ENCODE data around the gene MPP2. TPM values are rescaled to one million over a fixed set of nuclear protein-coding genes. Genes with fewer than 3 reads are reported as not detected.

The MPP2 gene
- polyA plus RNA-seq (2013, experiment 1 of 2), result 17.9 TPM
- polyA plus RNA-seq (2013, experiment 2 of 2), result 17.9 TPM

GRCh38 chr17:43907425-43907981, at the start of gene MPP2:
MPP2 (minus strand) TSS chr17:43907536; CDS start chr17:43904460, 3,076 bp downstream.
- Histone ChIP-seq H3K36me3 (ENCODE audit: insufficient read depth, low read length) (no peaks in the 10 kb centered on the region), H3K9me3 (ENCODE audit: insufficient read depth, low read depth, low read length) (no peaks in the 10 kb centered on the region), H3K4me1 (ENCODE audit: insufficient read depth, low read length) (peaks cover 9% of the 10 kb centered on the region), H3K27me3 (ENCODE audit: insufficient read depth, low read length) (peaks cover 29% of the 10 kb centered on the region), H3K27ac (ENCODE audit: low read depth, low read length) (peak within 1 kb of the TSS; percentile 47; the same call in 1 of the 2 replicates), H3K9ac (ENCODE audit: low read depth, low read length) (0 out of 2 replicates have a peak within 1 kb of the TSS, but pooled peaks have one; percentile 40), H3K4me3 (ENCODE audit: low read length) (peak within 1 kb of the TSS; percentile 71)
- WGBS, result under 1% methylated on average over 36 of the region's 36 CpGs

- H3K27me3 ChIP-seq (ENCODE audit: insufficient read depth, low read length), result peaks cover 40% of the 10 kb centered on the region
- H3K36me3 ChIP-seq (ENCODE audit: insufficient read depth, low read length), result no peaks in the 10 kb centered on the region
- WGBS, result 95% methylated on average over 7 of the region's 8 CpGs
- H3K9ac ChIP-seq (ENCODE audit: low read depth, low read length), result no peak overlapping the region
- no peak overlapping the region for H3K4me3 ChIP-seq (ENCODE audit: low read length)
- H3K4me1 ChIP-seq (ENCODE audit: insufficient read depth, low read length), result peaks cover 6% of the 10 kb centered on the region
- H3K27ac ChIP-seq (ENCODE audit: low read depth, low read length), result no peak overlapping the region
- no peaks in the 10 kb centered on the region for H3K9me3 ChIP-seq (ENCODE audit: insufficient read depth, low read depth, low read length)
Measured at GRCh38 chr17:43956222-43956621, 48.9 kb upstream of the MPP2 start.

GRCh38 chr17:43953746-43954145, 46.4 kb upstream of the MPP2 start, which contains the start of gene PYY:
PYY (minus strand) TSS chr17:43953940; CDS start chr17:43953483, 457 bp downstream.
- 51% methylated on average over 10 of the region's 11 CpGs for WGBS
- H3K9ac ChIP-seq (ENCODE audit: low read depth, low read length), result peak within 1 kb of the TSS; percentile 70

GRCh38 chr17:43952724-43953666, 45.7 kb upstream of the MPP2 start:
- Histone ChIP-seq H3K36me3 (ENCODE audit: insufficient read depth, low read length) (no peaks in the 10 kb centered on the region), H3K4me3 (ENCODE audit: low read length) (peak overlapping the region; percentile 70), H3K4me1 (ENCODE audit: insufficient read depth, low read length) (peaks cover 6% of the 10 kb centered on the region), H3K9ac (ENCODE audit: low read depth, low read length) (peak overlapping the region; percentile 70), H3K27ac (ENCODE audit: low read depth, low read length) (peak overlapping the region; percentile 52; the same call in 1 of the 2 replicates), H3K9me3 (ENCODE audit: insufficient read depth, low read depth, low read length) (no peaks in the 10 kb centered on the region), H3K27me3 (ENCODE audit: insufficient read depth, low read length) (peaks cover 49% of the 10 kb centered on the region)
- 4% methylated on average over 82 of the region's 82 CpGs for WGBS

More at GRCh38 chr17:43953746-43954145, 46.4 kb upstream of the MPP2 start, which contains the start of gene PYY:
- peak within 1 kb of the TSS; percentile 52; the same call in 1 of the 2 replicates for H3K27ac ChIP-seq (ENCODE audit: low read depth, low read length)
- H3K9me3 ChIP-seq (ENCODE audit: insufficient read depth, low read depth, low read length), result no peaks in the 10 kb centered on the region
- H3K27me3 ChIP-seq (ENCODE audit: insufficient read depth, low read length), result peaks cover 49% of the 10 kb centered on the region
- H3K4me1 ChIP-seq (ENCODE audit: insufficient read depth, low read length), result peaks cover 6% of the 10 kb centered on the region
- no peaks in the 10 kb centered on the region for H3K36me3 ChIP-seq (ENCODE audit: insufficient read depth, low read length)
- H3K4me3 ChIP-seq (ENCODE audit: low read length), result peak within 1 kb of the TSS; percentile 70

- 3% methylated on average over 19 of the region's 19 CpGs for WGBS
- Histone ChIP-seq H3K36me3 (ENCODE audit: insufficient read depth, low read length) (no peaks in the 10 kb centered on the region), H3K9ac (ENCODE audit: low read depth, low read length) (peak overlapping the region; percentile 70), H3K27ac (ENCODE audit: low read depth, low read length) (no peak overlapping the region; the same call in 1 of the 2 replicates), H3K4me1 (ENCODE audit: insufficient read depth, low read length) (peaks cover 6% of the 10 kb centered on the region), H3K9me3 (ENCODE audit: insufficient read depth, low read depth, low read length) (no peaks in the 10 kb centered on the region), H3K27me3 (ENCODE audit: insufficient read depth, low read length) (peaks cover 49% of the 10 kb centered on the region), H3K4me3 (ENCODE audit: low read length) (peak overlapping the region; percentile 70)
Measured at GRCh38 chr17:43952351-43952723, 45.0 kb upstream of the MPP2 start.

- Histone ChIP-seq H3K4me3 (ENCODE audit: low read length) (peak overlapping the region; percentile 70), H3K36me3 (ENCODE audit: insufficient read depth, low read length) (no peaks in the 10 kb centered on the region), H3K27ac (ENCODE audit: low read depth, low read length) (no peak overlapping the region), H3K4me1 (ENCODE audit: insufficient read depth, low read length) (peaks cover 6% of the 10 kb centered on the region), H3K9me3 (ENCODE audit: insufficient read depth, low read depth, low read length) (no peaks in the 10 kb centered on the region), H3K9ac (ENCODE audit: low read depth, low read length) (peak overlapping the region; percentile 70; the same call in 1 of the 2 replicates), H3K27me3 (ENCODE audit: insufficient read depth, low read length) (peaks cover 49% of the 10 kb centered on the region)
- 56% methylated on average over 4 of the region's 4 CpGs for WGBS
Measured at GRCh38 chr17:43951750-43952149, 44.4 kb upstream of the MPP2 start.

GRCh38 chr17:43950554-43950953, 43.2 kb upstream of the MPP2 start:
- Histone ChIP-seq H3K9ac (ENCODE audit: low read depth, low read length) (no peak overlapping the region), H3K27me3 (ENCODE audit: insufficient read depth, low read length) (peaks cover 49% of the 10 kb centered on the region), H3K9me3 (ENCODE audit: insufficient read depth, low read depth, low read length) (no peaks in the 10 kb centered on the region), H3K36me3 (ENCODE audit: insufficient read depth, low read length) (no peaks in the 10 kb centered on the region), H3K27ac (ENCODE audit: low read depth, low read length) (no peak overlapping the region), H3K4me3 (ENCODE audit: low read length) (no peak overlapping the region), H3K4me1 (ENCODE audit: insufficient read depth, low read length) (peaks cover 6% of the 10 kb centered on the region)
- WGBS, result 88% methylated on average over 1 of the region's 2 CpGs

GRCh38 chr17:43949781-43950180, 42.4 kb upstream of the MPP2 start:
- WGBS, result 74% methylated on average over 4 of the region's 4 CpGs
- Histone ChIP-seq H3K27ac (ENCODE audit: low read depth, low read length) (no peak overlapping the region), H3K4me1 (ENCODE audit: insufficient read depth, low read length) (peaks cover 6% of the 10 kb centered on the region), H3K36me3 (ENCODE audit: insufficient read depth, low read length) (no peaks in the 10 kb centered on the region), H3K9ac (ENCODE audit: low read depth, low read length) (no peak overlapping the region), H3K4me3 (ENCODE audit: low read length) (no peak overlapping the region), H3K9me3 (ENCODE audit: insufficient read depth, low read depth, low read length) (no peaks in the 10 kb centered on the region), H3K27me3 (ENCODE audit: insufficient read depth, low read length) (peaks cover 44% of the 10 kb centered on the region)

GRCh38 chr17:43946781-43947180, 39.4 kb upstream of the MPP2 start:
- H3K36me3 ChIP-seq (ENCODE audit: insufficient read depth, low read length), result no peaks in the 10 kb centered on the region
- no peak overlapping the region for H3K4me3 ChIP-seq (ENCODE audit: low read length)
- H3K9me3 ChIP-seq (ENCODE audit: insufficient read depth, low read depth, low read length), result no peaks in the 10 kb centered on the region
- H3K9ac ChIP-seq (ENCODE audit: low read depth, low read length), result no peak overlapping the region
- no peak overlapping the region for H3K27ac ChIP-seq (ENCODE audit: low read depth, low read length)
- H3K4me1 ChIP-seq (ENCODE audit: insufficient read depth, low read length), result peaks cover 2% of the 10 kb centered on the region
- WGBS, result 64% methylated on average over 4 of the region's 4 CpGs
- peaks cover 14% of the 10 kb centered on the region for H3K27me3 ChIP-seq (ENCODE audit: insufficient read depth, low read length)

- no peaks in the 10 kb centered on the region for H3K36me3 ChIP-seq (ENCODE audit: insufficient read depth, low read length)
- no peak overlapping the region for H3K27ac ChIP-seq (ENCODE audit: low read depth, low read length)
- H3K9ac ChIP-seq (ENCODE audit: low read depth, low read length), result no peak overlapping the region
- no peak overlapping the region for H3K4me3 ChIP-seq (ENCODE audit: low read length)
- WGBS, result 85% methylated on average over 12 of the region's 12 CpGs
- peaks cover 1% of the 10 kb centered on the region; the same call in 1 of the 2 replicates for H3K27me3 ChIP-seq (ENCODE audit: insufficient read depth, low read length)
- H3K4me1 ChIP-seq (ENCODE audit: insufficient read depth, low read length), result no peaks in the 10 kb centered on the region
- H3K9me3 ChIP-seq (ENCODE audit: insufficient read depth, low read depth, low read length), result no peaks in the 10 kb centered on the region
Measured at GRCh38 chr17:43945074-43945829, 37.9 kb upstream of the MPP2 start.

All from HUES64 (cell line).